ENCODE results near the gene SEPTIN10.
A peak's percentile ranks its signal among the peaks of the same experiment; 100 is the strongest.

Gene SEPTIN10

DNA sequence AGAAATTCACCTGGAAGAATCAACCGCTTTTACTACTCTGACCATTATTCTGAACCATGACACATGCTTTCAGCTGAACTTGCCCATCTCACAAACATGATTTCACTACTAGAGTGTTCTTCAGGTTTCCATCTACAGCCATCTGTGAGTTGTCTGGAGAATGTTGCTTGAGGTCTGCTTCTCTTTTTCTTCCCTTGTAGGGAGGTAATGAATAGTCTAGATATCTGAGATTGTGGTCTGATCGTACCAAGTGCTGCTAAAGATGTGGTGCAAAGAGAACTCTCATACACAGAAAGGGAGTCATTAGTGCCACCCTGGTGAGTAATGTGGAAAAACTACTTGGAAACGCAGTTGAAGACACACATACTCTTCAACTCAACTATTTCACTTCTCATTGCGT, 10.6 kb upstream of the SEPTIN10 start:
- peaks cover 19 to 54% of the 10 kb centered on the region in 2 donors for H3K27me3 Mint-ChIP-seq
- no peaks in the 10 kb centered on the region for H3K4me1 Mint-ChIP-seq (ENCODE audit: low read depth in 2 of 2)
- H3K9me3 Mint-ChIP-seq: peaks cover 0 to 1% of the 10 kb centered on the region in 2 donors

DNA sequence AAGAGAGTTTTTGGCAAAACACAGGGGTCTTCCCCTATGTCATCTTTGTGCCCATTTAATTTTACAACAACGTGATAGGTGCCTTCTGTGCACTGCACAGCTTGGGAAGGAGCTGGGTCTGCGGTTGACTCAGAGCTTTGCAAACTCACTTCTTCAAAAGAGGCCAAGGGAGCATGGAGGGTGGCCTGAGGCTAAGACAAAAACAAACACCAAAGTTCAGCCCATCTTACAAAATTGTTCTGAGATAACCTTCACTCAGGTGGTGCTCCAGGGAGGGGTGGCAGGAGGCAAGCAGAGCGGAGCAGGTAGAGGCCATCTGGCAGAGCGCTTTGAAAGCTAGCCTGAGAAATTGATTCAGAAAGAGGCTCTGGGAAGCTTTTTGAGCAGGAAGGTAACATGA, 10.2 kb upstream of the SEPTIN10 start:
- H3K4me3 Mint-ChIP-seq: no peak overlapping the region
- no peaks in the 10 kb centered on the region for H3K4me1 Mint-ChIP-seq (ENCODE audit: low read depth in 2 of 2)
- DNase-seq (no peak), ATAC-seq (replicated peaks) (no peak)
- peaks cover 3% of the 10 kb centered on the region for H3K36me3 Mint-ChIP-seq (ENCODE audit: insufficient read depth)
- H3K9me3 Mint-ChIP-seq: peaks cover 0 to 1% of the 10 kb centered on the region in 2 donors
- no peak overlapping the region for H3K27ac Mint-ChIP-seq
- peaks cover 19 to 54% of the 10 kb centered on the region in 2 donors for H3K27me3 Mint-ChIP-seq

More for the DNA sequence above, 10.6 kb upstream of the SEPTIN10 start:
- H3K36me3 Mint-ChIP-seq (ENCODE audit: insufficient read depth): peaks cover 3% of the 10 kb centered on the region
- H3K27ac Mint-ChIP-seq: no peak overlapping the region
- DNase-seq: no peak
- H3K4me3 Mint-ChIP-seq: no peak overlapping the region
- ATAC-seq (replicated peaks): no peak

DNA sequence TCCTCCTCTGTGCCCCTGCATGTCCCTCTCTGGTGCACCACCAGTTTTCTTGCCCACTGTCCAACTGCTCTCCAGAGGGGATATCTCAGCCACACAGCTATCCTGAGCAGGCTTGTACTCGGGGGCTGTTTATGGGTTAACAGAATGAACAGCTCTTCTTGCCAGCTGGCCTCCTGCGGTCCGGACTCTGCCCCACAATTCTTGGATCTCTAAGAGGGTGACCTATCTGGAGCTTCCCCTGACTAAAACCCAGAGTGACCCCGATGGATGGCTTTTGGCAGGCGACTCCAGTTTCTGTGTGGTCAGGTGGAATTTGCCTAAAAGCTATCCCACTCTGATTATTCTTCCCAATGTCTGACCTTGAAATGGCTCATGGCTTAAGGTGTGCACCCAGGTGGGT, 9.5 kb upstream of the SEPTIN10 start:
- H3K4me3 Mint-ChIP-seq: no peak overlapping the region
- peaks cover 0 to 1% of the 10 kb centered on the region in 2 donors for H3K9me3 Mint-ChIP-seq
- no peak for ATAC-seq (replicated peaks)
- H3K4me1 Mint-ChIP-seq (ENCODE audit: low read depth in 2 of 2): no peaks in the 10 kb centered on the region
- H3K36me3 Mint-ChIP-seq (ENCODE audit: insufficient read depth): peaks cover 3% of the 10 kb centered on the region
- H3K27ac Mint-ChIP-seq: no peak overlapping the region
- peaks cover 19 to 54% of the 10 kb centered on the region in 2 donors for H3K27me3 Mint-ChIP-seq
- DNase-seq: no peak

DNA sequence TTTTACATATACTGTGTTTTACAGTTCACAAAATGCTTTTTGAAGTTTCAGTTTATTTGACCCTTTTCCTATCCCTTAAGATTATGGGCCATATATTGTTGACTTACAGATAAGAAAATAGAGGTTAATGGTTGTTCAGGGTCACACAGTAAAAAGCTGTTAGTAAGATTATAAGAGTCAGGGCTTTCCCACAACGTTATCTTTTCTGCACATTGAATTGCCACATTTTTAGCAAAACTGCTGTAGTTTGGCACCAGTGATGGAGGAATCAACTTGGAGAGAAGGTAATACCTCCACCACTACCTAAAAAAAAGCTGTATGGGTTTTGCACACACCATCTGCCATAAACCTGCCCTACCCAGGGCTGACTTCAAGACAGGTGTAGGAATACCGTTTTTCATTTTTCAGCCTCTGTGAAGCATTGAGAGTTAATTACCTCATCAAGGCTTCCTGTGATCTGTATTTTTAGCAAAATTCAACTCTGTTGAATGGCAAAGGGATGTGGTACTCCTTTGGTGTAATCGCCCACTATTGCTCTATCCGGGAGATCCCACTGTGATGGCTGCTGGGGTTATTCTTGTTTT, 5.4 kb upstream of the SEPTIN10 start:
- H3K27me3 Mint-ChIP-seq: peaks cover 23 to 48% of the 10 kb centered on the region in 2 donors
- H3K36me3 Mint-ChIP-seq (ENCODE audit: insufficient read depth): peaks cover 3% of the 10 kb centered on the region
- DNase-seq (no peak), ATAC-seq (replicated peaks) (no peak)
- peaks cover 0 to 1% of the 10 kb centered on the region in 2 donors for H3K9me3 Mint-ChIP-seq
- H3K27ac Mint-ChIP-seq: no peak overlapping the region
- H3K4me3 Mint-ChIP-seq: no peak overlapping the region
- H3K4me1 Mint-ChIP-seq (ENCODE audit: low read depth in 2 of 2): no peaks in the 10 kb centered on the region

DNA sequence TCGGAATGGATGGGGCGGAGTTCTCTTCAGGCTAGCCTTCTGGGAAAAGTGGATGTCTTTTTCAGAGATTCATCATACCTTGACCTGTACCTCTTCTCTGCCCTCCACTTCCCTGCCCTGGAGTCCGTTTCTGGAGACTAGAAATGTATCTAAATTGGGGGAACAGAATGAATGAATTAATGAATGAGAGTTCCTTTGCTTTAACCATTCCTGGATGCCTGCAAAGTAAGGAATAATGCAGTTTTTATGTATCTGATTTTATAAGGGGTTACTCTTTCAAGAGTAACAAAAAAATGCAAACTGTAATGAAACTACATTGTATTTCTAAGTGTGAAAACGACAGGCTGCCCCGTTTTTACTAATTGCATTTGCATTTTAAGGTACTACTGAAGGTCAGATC, 2.4 kb upstream of the SEPTIN10 start:
- no peak for ATAC-seq (replicated peaks)
- H3K27me3 Mint-ChIP-seq: peaks cover 35 to 47% of the 10 kb centered on the region in 2 donors
- H3K4me3 Mint-ChIP-seq: peak overlapping the region; percentile 10 to 64
- peaks cover 6% of the 10 kb centered on the region for H3K36me3 Mint-ChIP-seq (ENCODE audit: insufficient read depth)
- peaks cover 2 to 4% of the 10 kb centered on the region in 2 donors for H3K4me1 Mint-ChIP-seq (ENCODE audit: low read depth in 2 of 2)
- no peak overlapping the region for H3K27ac Mint-ChIP-seq
- no peaks in the 10 kb centered on the region for H3K9me3 Mint-ChIP-seq
- no peak for DNase-seq

- H3K4me1 Mint-ChIP-seq (ENCODE audit: low read depth in 2 of 2): peaks cover 2 to 4% of the 10 kb centered on the region in 2 donors
- H3K27me3 Mint-ChIP-seq: peaks cover 40 to 50% of the 10 kb centered on the region in 2 donors
- no peak overlapping the region for H3K27ac Mint-ChIP-seq
- ATAC-seq (replicated peaks): no peak
- no peaks in the 10 kb centered on the region for H3K9me3 Mint-ChIP-seq
- no peak for DNase-seq
- H3K36me3 Mint-ChIP-seq (ENCODE audit: insufficient read depth): peaks cover 6% of the 10 kb centered on the region
- peak overlapping the region; percentile 10 to 64 for H3K4me3 Mint-ChIP-seq
These were observed 1.9 kb upstream of the SEPTIN10 start for GRCh38 chr2:109615637-109616144.

- peaks cover 45 to 57% of the 10 kb centered on the region in 2 donors for H3K27me3 Mint-ChIP-seq
- DNase-seq: no peak
These were observed 1.2 kb upstream of the SEPTIN10 start for GRCh38 chr2:109614715-109615636.

GRCh38 chr2:109613081-109613921, 465 bp downstream of the SEPTIN10 start:
- H3K36me3 Mint-ChIP-seq (ENCODE audit: insufficient read depth): peaks cover 6% of the 10 kb centered on the region
- H3K9me3 Mint-ChIP-seq: no peaks in the 10 kb centered on the region
- H3K27me3 Mint-ChIP-seq: peaks cover 59 to 74% of the 10 kb centered on the region in 2 donors
- H3K4me3 Mint-ChIP-seq: peak overlapping the region; percentile 77 to 80
- DNase-seq (no peak), ATAC-seq (replicated peaks) (peak; percentile 2)
- peaks cover 2 to 4% of the 10 kb centered on the region in 2 donors for H3K4me1 Mint-ChIP-seq (ENCODE audit: low read depth in 2 of 2)
- H3K27ac Mint-ChIP-seq: no peak overlapping the region

More at GRCh38 chr2:109614715-109615636, 1.2 kb upstream of the SEPTIN10 start:
- H3K4me3 Mint-ChIP-seq: peak overlapping the region in 1 of 2 donors; percentile 64
- peaks cover 2 to 4% of the 10 kb centered on the region in 2 donors for H3K4me1 Mint-ChIP-seq (ENCODE audit: low read depth in 2 of 2)
- ATAC-seq (replicated peaks): no peak
- H3K9me3 Mint-ChIP-seq: no peaks in the 10 kb centered on the region
- H3K36me3 Mint-ChIP-seq (ENCODE audit: insufficient read depth): peaks cover 6% of the 10 kb centered on the region
- no peak overlapping the region for H3K27ac Mint-ChIP-seq

DNA sequence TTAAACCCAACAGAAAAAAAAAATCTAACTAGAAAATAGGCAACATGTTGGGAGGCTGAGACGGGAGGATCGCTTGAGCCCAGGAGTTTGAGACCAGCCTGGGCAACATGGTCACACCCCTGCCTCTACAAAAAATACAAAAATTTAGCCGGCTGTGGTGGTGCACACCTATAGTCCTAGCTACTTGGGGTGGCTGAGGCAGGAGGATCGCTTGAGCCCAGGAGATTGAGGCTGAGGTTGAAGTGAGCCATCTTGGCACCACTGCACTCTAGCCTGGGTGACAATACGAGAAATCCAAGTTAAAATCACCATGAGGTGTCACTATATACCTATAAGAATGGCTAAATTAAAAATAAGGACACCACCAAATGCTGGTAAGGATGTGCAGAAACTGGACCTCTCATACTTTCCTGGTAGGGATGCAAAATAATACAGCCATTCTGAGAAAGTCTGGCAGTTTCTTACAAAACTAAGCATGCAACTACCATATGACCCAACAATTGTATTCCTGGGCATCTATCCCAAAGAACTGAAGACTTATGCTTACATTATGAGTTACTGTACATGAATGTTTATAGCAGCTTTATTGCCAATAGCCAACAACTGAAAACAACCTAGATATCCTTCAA, 2.2 kb downstream of the SEPTIN10 start:
- H3K4me1 Mint-ChIP-seq (ENCODE audit: low read depth in 2 of 2): peaks cover 2 to 4% of the 10 kb centered on the region in 2 donors
- no peaks in the 10 kb centered on the region for H3K9me3 Mint-ChIP-seq
- H3K27me3 Mint-ChIP-seq: peaks cover 67 to 85% of the 10 kb centered on the region in 2 donors
- DNase-seq: no peak
- H3K4me3 Mint-ChIP-seq: no peak overlapping the region
- ATAC-seq (replicated peaks): no peak
- H3K36me3 Mint-ChIP-seq (ENCODE audit: insufficient read depth): peaks cover 6% of the 10 kb centered on the region
- no peak overlapping the region for H3K27ac Mint-ChIP-seq

DNA sequence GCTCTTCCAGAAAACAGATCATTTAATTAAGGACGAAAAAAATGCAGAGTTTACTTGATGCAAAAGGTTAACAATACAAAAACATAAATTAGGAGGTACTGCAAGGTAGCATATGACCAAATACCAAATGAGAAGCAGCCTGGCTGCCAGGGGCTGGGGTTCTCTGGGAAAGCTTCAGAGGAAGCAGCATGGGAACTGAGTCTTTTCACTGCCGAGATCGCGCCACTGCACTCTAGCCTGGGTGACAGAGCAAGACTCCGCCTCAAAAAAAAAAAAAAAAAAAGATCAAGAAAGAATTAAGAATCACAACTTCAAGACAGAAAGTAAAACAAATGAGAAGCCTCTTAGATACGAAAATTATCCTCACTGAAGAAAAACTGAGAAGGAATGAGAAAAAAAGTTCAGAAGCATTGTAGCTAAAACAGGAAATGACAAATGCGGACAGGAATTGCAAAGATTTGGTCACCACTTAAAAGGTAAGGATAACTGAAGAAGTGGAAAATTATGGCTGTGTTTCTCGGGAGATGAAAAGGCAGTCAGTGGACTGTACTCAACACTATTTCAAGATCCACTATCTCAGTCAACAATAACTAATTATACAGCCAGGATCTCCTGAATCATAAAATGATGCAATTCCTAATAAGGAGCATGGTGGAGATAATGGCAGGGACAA, 4.3 kb downstream of the SEPTIN10 start:
- peaks cover 66 to 80% of the 10 kb centered on the region in 2 donors for H3K27me3 Mint-ChIP-seq
- ATAC-seq (replicated peaks): no peak
- no peak overlapping the region for H3K4me3 Mint-ChIP-seq
- H3K36me3 Mint-ChIP-seq (ENCODE audit: insufficient read depth): peaks cover 3% of the 10 kb centered on the region
- no peak for DNase-seq
- H3K27ac Mint-ChIP-seq: no peak overlapping the region
- peaks cover 2 to 4% of the 10 kb centered on the region in 2 donors for H3K4me1 Mint-ChIP-seq (ENCODE audit: low read depth in 2 of 2)
- H3K9me3 Mint-ChIP-seq: no peaks in the 10 kb centered on the region

GRCh38 chr2:109607766-109608165, 6.0 kb downstream of the SEPTIN10 start:
- no peak overlapping the region for H3K27ac Mint-ChIP-seq
- no peaks in the 10 kb centered on the region for H3K36me3 Mint-ChIP-seq (ENCODE audit: insufficient read depth)
- no peak for ATAC-seq (replicated peaks)
- H3K4me3 Mint-ChIP-seq: no peak overlapping the region
- H3K4me1 Mint-ChIP-seq (ENCODE audit: low read depth in 2 of 2): no peaks in the 10 kb centered on the region
- no peaks in the 10 kb centered on the region for H3K9me3 Mint-ChIP-seq
- no peak for DNase-seq
- peaks cover 63 to 77% of the 10 kb centered on the region in 2 donors for H3K27me3 Mint-ChIP-seq

GRCh38 chr2:109604597-109604996, 9.2 kb downstream of the SEPTIN10 start:
- no peak for DNase-seq
- H3K9me3 Mint-ChIP-seq: no peaks in the 10 kb centered on the region
- peaks cover 52 to 70% of the 10 kb centered on the region in 2 donors for H3K27me3 Mint-ChIP-seq
- H3K27ac Mint-ChIP-seq: no peak overlapping the region
- no peaks in the 10 kb centered on the region for H3K4me1 Mint-ChIP-seq (ENCODE audit: low read depth in 2 of 2)
- no peak for ATAC-seq (replicated peaks)
- H3K36me3 Mint-ChIP-seq (ENCODE audit: insufficient read depth): no peaks in the 10 kb centered on the region
- no peak overlapping the region for H3K4me3 Mint-ChIP-seq

All from effector memory CD8-positive, alpha-beta T cell (primary cell).